Uterus (tissue), 2 donors: Measurements from ENCODE around the gene PLEKHG2.

Experiments used
- CTCF ChIP-seq, 4 experiments: fragments of 200-600 bp in 2 of 4; fragments of 450-650 bp in 2 of 4; sonication (generic) in 2 of 4; IDR thresholded peaks; one replicate each; pipeline ENCODE4 v1.5.1; 2016 to 2019; ENCODE audit warnings: antibody characterized with exemption in 4 of 4, mild to moderate bottlenecking in 2 of 4, moderate library complexity in 1 of 4
- POLR2A ChIP-seq, 2 donors: fragments of 450-650 bp; IDR thresholded peaks; one replicate each; pipeline ENCODE4 v1.6.1; 2016; ENCODE audit warnings: antibody characterized with exemption in 2 of 2, mild to moderate bottlenecking in 1 of 2, moderate library complexity in 1 of 2

DNA sequence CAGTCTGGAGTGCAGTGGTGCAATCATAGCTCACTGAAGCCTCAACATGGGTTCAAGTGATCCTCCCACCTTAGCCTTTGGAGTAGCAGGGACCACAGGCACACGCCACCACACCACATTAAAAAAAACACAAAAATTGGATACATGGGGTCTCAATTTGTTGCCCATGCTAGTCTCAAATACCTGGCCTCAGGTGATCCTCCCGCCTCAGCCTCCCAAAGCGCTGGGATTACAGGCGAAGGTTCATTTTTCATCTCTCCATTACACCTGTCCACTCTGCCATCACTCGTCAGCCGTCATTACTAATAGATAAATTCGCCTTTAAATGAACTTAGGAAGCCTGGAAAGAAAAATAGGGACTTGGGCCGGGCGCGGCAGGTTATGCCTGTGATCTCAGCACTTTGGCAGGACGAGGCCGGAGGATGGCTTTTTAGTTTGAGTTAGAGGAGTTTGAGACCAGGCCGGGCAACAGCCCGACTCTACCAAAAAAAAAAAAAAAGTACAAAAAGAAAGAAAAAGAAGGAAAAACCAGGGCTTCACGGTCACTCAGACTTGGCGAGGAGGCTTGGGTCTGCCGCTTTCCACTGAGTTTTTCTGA, 32.2 kb downstream of the PLEKHG2 start:
- TF ChIP-seq POLR2A (IDR thresholded peaks at IDR 0.05) (no peak), CTCF (IDR thresholded peaks at IDR 0.05) (no peak)
